ENCODE measurements around the gene WEE1. TPM values are rescaled to one million over a fixed set of nuclear protein-coding genes. Genes with fewer than 3 reads are reported as not detected.

The WEE1 gene
- total and polyA plus RNA-seq, 10 of the 15 experiments (the other 5 are each of a cell fraction or from before 2014, with no cell fraction given): 13.8 to 69.5 (median 45.4) TPM

GRCh38 chr11:9565822-9566560 is 7.5 kb upstream of the WEE1 start (continued):
- TF ChIP-seq SIN3A (IDR thresholded peaks at IDR 0.05; ENCODE audit: low read depth, low read length) (no peak), PBX3 (IDR thresholded peaks at IDR 0.05; ENCODE audit: insufficient replicate concordance, low read depth, low read length) (peak; percentile 65), ZNF687 (IDR thresholded peaks at IDR 0.05) (no peak), BCLAF1 (IDR thresholded peaks at IDR 0.05) (no peak), BCL3 (IDR thresholded peaks at IDR 0.05; ENCODE audit: borderline replicate concordance, insufficient read depth, low read depth, low read length, poor library complexity, severe bottlenecking) (peak; percentile 47), CHD2 (IDR thresholded peaks at IDR 0.05; ENCODE audit: borderline replicate concordance, low read depth, low read length) (no peak), MYB (IDR thresholded peaks at IDR 0.05; ENCODE audit: borderline replicate concordance, low read depth, low read length) (no peak), USF2 (IDR thresholded peaks at IDR 0.05; ENCODE audit: borderline replicate concordance, low read depth, low read length) (no peak), YBX1 (IDR thresholded peaks at IDR 0.05) (no peak), PAX5 (IDR thresholded peaks at IDR 0.05; ENCODE audit: borderline replicate concordance, low read depth, low read length) (peak; percentile 4; the same call in 1 of the 2 replicates), ATF7 (IDR thresholded peaks at IDR 0.05; ENCODE audit: low read depth) (peak; percentile 99), BCL11A (IDR thresholded peaks at IDR 0.05; ENCODE audit: low read depth, low read length) (peak; percentile 36; the same call in 1 of the 2 replicates)
- TF ChIP-seq, protein P1, sequence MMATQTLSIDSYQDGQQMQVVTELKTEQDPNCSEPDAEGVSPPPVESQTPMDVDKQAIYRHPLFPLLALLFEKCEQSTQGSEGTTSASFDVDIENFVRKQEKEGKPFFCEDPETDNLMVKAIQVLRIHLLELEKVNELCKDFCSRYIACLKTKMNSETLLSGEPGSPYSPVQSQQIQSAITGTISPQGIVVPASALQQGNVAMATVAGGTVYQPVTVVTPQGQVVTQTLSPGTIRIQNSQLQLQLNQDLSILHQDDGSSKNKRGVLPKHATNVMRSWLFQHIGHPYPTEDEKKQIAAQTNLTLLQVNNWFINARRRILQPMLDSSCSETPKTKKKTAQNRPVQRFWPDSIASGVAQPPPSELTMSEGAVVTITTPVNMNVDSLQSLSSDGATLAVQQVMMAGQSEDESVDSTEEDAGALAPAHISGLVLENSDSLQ (IDR thresholded peaks at IDR 0.05): peak; percentile 82
- TF ChIP-seq, protein P2, sequence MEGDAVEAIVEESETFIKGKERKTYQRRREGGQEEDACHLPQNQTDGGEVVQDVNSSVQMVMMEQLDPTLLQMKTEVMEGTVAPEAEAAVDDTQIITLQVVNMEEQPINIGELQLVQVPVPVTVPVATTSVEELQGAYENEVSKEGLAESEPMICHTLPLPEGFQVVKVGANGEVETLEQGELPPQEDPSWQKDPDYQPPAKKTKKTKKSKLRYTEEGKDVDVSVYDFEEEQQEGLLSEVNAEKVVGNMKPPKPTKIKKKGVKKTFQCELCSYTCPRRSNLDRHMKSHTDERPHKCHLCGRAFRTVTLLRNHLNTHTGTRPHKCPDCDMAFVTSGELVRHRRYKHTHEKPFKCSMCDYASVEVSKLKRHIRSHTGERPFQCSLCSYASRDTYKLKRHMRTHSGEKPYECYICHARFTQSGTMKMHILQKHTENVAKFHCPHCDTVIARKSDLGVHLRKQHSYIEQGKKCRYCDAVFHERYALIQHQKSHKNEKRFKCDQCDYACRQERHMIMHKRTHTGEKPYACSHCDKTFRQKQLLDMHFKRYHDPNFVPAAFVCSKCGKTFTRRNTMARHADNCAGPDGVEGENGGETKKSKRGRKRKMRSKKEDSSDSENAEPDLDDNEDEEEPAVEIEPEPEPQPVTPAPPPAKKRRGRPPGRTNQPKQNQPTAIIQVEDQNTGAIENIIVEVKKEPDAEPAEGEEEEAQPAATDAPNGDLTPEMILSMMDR (IDR thresholded peaks at IDR 0.05 in 2 of 3, conservative IDR thresholded peaks at IDR 0.05 in 1 of 3; ENCODE audit: control insufficient read depth in 2 of 3, extremely low read depth in 1 of 3, insufficient read depth in 1 of 3, low read depth in 3 of 3, low read length in 3 of 3): no peak

All from GM12878 (cell line).